SH-SY5Y (cell line): ENCODE data around the gene APH1B.

ENCODE experiments used
- GATA2 ChIP-seq: IDR thresholded peaks from 2 replicates; pipeline ENCODE4 v1.6.1; 2011; ENCODE audit warnings: mild to moderate bottlenecking, low read depth, low read length
- GATA3 ChIP-seq: IDR thresholded peaks from 2 replicates; pipeline ENCODE4 v1.6.1; 2011; ENCODE audit warnings: low read depth, mild to moderate bottlenecking, low read length, moderate library complexity

GRCh38 chr15:63305260-63305659 lies 27.9 kb downstream of the APH1B start:
- TF ChIP-seq GATA2, result no peak
- no peak for TF ChIP-seq GATA3
